K562 (cell line): Measurements from ENCODE around the gene CRHR2. TPM values are rescaled to one million over a fixed set of nuclear protein-coding genes. Genes with fewer than 3 reads are reported as not detected.

Experiments used
- ATAC-seq: fragments of 200-7000 bp; cut with Tn5 transposase; 3 replicates; pipeline ENCODE4 v1.9.1; 2020; ENCODE audit warnings: moderate library complexity
- BruUV-seq: library from RNA; stranded (reverse); fragments of 400-500 nt; replicated peaks from 2 replicates; lab custom pipeline; 2021; lab: Mats Ljungman, UMichigan
- CTCF ChIA-PET: fragments of 300-600 bp; formaldehyde crosslinking; extraction: SDS; loops from one replicate; lab custom pipeline; 2021; ENCODE audit warnings: low intra/inter-chr PET ratio; lab: Yijun Ruan, JAX
- POLR2A ChIA-PET: fragments of 300-600, 350-650 bp; sonication (Branson Sonifier 250); formaldehyde crosslinking; extraction: SDS; loops from one replicate; lab custom pipeline; 2021; ENCODE audit warnings: antibody characterized with exemption, inconsistent platforms; lab: Yijun Ruan, JAX
- DNase-seq, 4 experiments: peaks; one replicate each; pipeline versions ENCODE4 v3.0.0 to v3.0.0-alpha.2; 2011 to 2018; ENCODE audit warnings: low spot score in 3 of 4, mixed read lengths in 3 of 4; ENCODE audit errors: extremely low read depth in 1 of 4
- FAIRE-seq: peaks from 2 replicates; lab custom pipeline; 2011; peaks lifted over from hg19 to GRCh38; lab: Jason Lieb, UNC
- H2AFZ ChIP-seq: 2 replicates; pipeline ENCODE4 v1.6.0; 2011; ENCODE audit warnings: low read depth, low read length, control low read depth, inconsistent platforms
- H3K27ac ChIP-seq: fragments of 200-600 bp; 3 replicates; pipeline ENCODE4 v1.8.0; 2011; ENCODE audit warnings: low read depth, mild to moderate bottlenecking, control low read depth, inconsistent platforms, low read length, moderate library complexity, mixed read lengths; ENCODE audit errors: extremely low read depth
- H3K27me3 ChIP-seq, 2 experiments: fragments of 300-600 bp in 1 of 2; 2 replicates in 1 of 2; 3 replicates in 1 of 2; pipeline versions ENCODE4 v1.6.0 to v1.8.0; 2011; ENCODE audit warnings: inconsistent platforms in 2 of 2, low read length in 2 of 2, mild to moderate bottlenecking in 1 of 2, mixed read lengths in 1 of 2, moderate library complexity in 1 of 2; ENCODE audit not compliant: control insufficient read depth in 2 of 2, insufficient read depth in 2 of 2
- H3K36me3 ChIP-seq: fragments of 300-600 bp; 3 replicates; pipeline ENCODE4 v1.8.0; 2011; ENCODE audit warnings: mild to moderate bottlenecking, low read length, inconsistent platforms; ENCODE audit not compliant: control insufficient read depth, insufficient read depth
- H3K4me1 ChIP-seq, 2 experiments: fragments of 200-600 bp in 1 of 2; replicated peaks in 1 of 2; 2 replicates in 1 of 2; 3 replicates in 1 of 2; pipeline versions ENCODE4 v1.5.1 to v1.8.0; 2011; ENCODE audit warnings: inconsistent platforms in 2 of 2, low read length in 2 of 2, mild to moderate bottlenecking in 1 of 2, mixed read lengths in 1 of 2, moderate library complexity in 1 of 2; ENCODE audit not compliant: control insufficient read depth in 2 of 2, insufficient read depth in 2 of 2
- H3K4me2 ChIP-seq: 2 replicates; pipeline ENCODE4 v1.6.1; 2011; ENCODE audit warnings: low read length, control low read depth, inconsistent platforms, mixed read lengths; ENCODE audit not compliant: insufficient read depth
- H3K4me3 ChIP-seq: fragments of 200-600 bp; sonication (generic), shearing (Covaris generic); 2 replicates; pipeline ENCODE4 v1.5.1; 2016; ENCODE audit warnings: control low read depth, inconsistent platforms
- H3K79me2 ChIP-seq: fragments of 200-600 bp; 3 replicates; pipeline ENCODE4 v1.8.0; 2011; ENCODE audit warnings: low read length, inconsistent platforms; ENCODE audit not compliant: control insufficient read depth, insufficient read depth
- H3K9ac ChIP-seq, 2 experiments: 2 replicates each; pipeline versions ENCODE4 v1.6.0 to v1.6.1; 2011; ENCODE audit warnings: low read depth in 2 of 2, low read length in 2 of 2, control low read depth in 1 of 2, inconsistent platforms in 1 of 2, mild to moderate bottlenecking in 1 of 2, mixed read lengths in 1 of 2; ENCODE audit not compliant: insufficient read depth in 1 of 2
- H3K9me1 ChIP-seq: one replicate; pipeline ENCODE4 v1.6.0; 2011; ENCODE audit warnings: inconsistent platforms, mild to moderate bottlenecking, low read length, moderate library complexity; ENCODE audit not compliant: control insufficient read depth, insufficient read depth
- H3K9me3 ChIP-seq: replicated peaks from 2 replicates; pipeline ENCODE4 v1.5.1; 2011; ENCODE audit warnings: low read depth, low read length, inconsistent platforms; ENCODE audit not compliant: control insufficient read depth, insufficient read depth
- H4K20me1 ChIP-seq: replicated peaks from 2 replicates; pipeline ENCODE4 v1.6.1; 2011; ENCODE audit warnings: low read length, inconsistent platforms, mixed read lengths; ENCODE audit not compliant: control insufficient read depth, insufficient read depth
- EP400 ChIP-seq: fragments of 450-650 bp; IDR thresholded peaks from 2 replicates; pipeline ENCODE4 v1.6.1; 2017; ENCODE audit warnings: antibody characterized with exemption, mild to moderate bottlenecking, moderate library complexity
- HDAC8 ChIP-seq: fragments of 450-650 bp; IDR thresholded peaks from 2 replicates; pipeline ENCODE4 v1.6.1; 2016; ENCODE audit warnings: mild to moderate bottlenecking, missing genetic modification characterization, moderate library complexity, missing compliant biosample characterization
- NFIC ChIP-seq: fragments of 450-650 bp; IDR thresholded peaks from 2 replicates; pipeline ENCODE4 v1.6.1; 2017; ENCODE audit warnings: mild to moderate bottlenecking, inconsistent platforms
- NFXL1 ChIP-seq: fragments of 450-650 bp; formaldehyde crosslinking; IDR thresholded peaks from 2 replicates; pipeline ENCODE4 v1.4.0; 2021; ENCODE audit warnings: mild to moderate bottlenecking
- RAD21 ChIP-seq, 2 experiments: fragments of 250-450 bp in 1 of 2; fragments of 450-650 bp in 1 of 2; sonication (Bioruptor Pico) in 1 of 2; formaldehyde crosslinking in 1 of 2; IDR thresholded peaks in 1 of 2; conservative IDR thresholded peaks in 1 of 2; 2 replicates each; pipeline versions ENCODE4 v1.4.0 to v1.8.0; 2020 to 2022; ENCODE audit warnings: mild to moderate bottlenecking in 2 of 2, moderate library complexity in 1 of 2
- TBP ChIP-seq: optimal IDR thresholded peaks from 2 replicates; pipeline ENCODE3; 2011; ENCODE audit warnings: low read depth, low read length, improper control_type of control experiment
- ZC3H11A ChIP-seq: IDR thresholded peaks from 2 replicates; pipeline ENCODE4 v1.6.1; 2012; ENCODE audit warnings: low read depth, low read length, improper control_type of control experiment
- in situ Hi-C: fragments of 300-500 bp; cut with MboI; formaldehyde crosslinking; loops from 4 replicates; pipeline ENCODE4 v1.15.0; 2018; ENCODE audit warnings: inconsistent platforms, mixed read lengths
- intact Hi-C: fragments of 100-400 bp; cut with micrococcal nuclease; formaldehyde crosslinking; loops from 2 replicates; pipeline ENCODE4 v1.14.2; 2022
- polyA plus RNA-seq, 8 experiments: library from polyadenylated mRNA; depleted of rRNA in 4 of 8; stranded (reverse) in 5 of 8; unstranded in 3 of 8; fragments of >200 nt; fragmentation: Nextera tagmentation in 2 of 8; fragmentation: Illumina TruSeq in 1 of 8; extraction: Ambion mirVana in 2 of 8; extraction: Trizol in 1 of 8; gene quantifications; 2 replicates each; pipeline versions ENCODE4 v1.2.1 to v1.2.3, GENCODE V29; 2011 to 2014; ENCODE audit warnings: inconsistent platforms in 1 of 8, missing spikeins in 1 of 8
- total RNA-seq, 7 experiments: library from RNA; depleted of rRNA in 6 of 7; stranded (reverse); fragments of >200 nt in 6 of 7; fragmentation: Illumina TruSeq in 2 of 7; extraction: Trizol in 2 of 7; gene quantifications; 2 replicates each; pipeline versions ENCODE4 v1.2.1 to v1.2.3, GENCODE V29; 2011 to 2021; ENCODE audit warnings: low replicate concordance in 1 of 7
- TF ChIP-seq, protein P1 (sequence below): sonication (generic); formaldehyde crosslinking; IDR thresholded peaks from 2 replicates; pipeline ENCODE4 v1.8.1; 2023; ENCODE audit warnings: mild to moderate bottlenecking, missing genetic modification reagents, moderate library complexity
- TF ChIP-seq, protein P2 (sequence below): sonication (generic); formaldehyde crosslinking; IDR thresholded peaks from 2 replicates; pipeline ENCODE4 v1.8.0; 2022; ENCODE audit warnings: mild to moderate bottlenecking, missing genetic modification reagents, borderline replicate concordance

Gene CRHR2
- total and polyA plus RNA-seq, 9 of the 15 experiments (the other 6 are each of a cell fraction or from before 2014, with no cell fraction given): not detected

DNA sequence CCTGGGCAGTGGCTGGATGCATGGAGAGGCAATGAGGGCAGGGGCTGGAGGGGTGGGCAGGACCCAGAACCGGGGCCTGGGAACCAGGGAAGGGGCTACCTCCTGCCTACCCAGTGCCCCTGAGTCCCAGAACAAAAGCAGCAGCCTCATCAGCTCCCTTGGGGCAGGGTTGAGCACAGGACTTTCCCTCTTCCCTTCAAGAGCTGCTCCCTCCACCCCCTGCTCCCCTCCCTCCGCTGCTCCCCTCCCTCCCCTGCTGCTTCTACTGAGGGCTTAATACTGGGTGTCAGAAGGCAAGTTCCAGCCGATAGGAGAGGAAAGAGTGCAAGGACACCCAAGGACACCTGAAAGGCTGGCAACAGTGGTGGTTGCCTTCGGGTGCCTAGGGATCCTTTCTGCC is 41.5 kb upstream of the CRHR2 start (continued):
- TF ChIP-seq, protein P1, sequence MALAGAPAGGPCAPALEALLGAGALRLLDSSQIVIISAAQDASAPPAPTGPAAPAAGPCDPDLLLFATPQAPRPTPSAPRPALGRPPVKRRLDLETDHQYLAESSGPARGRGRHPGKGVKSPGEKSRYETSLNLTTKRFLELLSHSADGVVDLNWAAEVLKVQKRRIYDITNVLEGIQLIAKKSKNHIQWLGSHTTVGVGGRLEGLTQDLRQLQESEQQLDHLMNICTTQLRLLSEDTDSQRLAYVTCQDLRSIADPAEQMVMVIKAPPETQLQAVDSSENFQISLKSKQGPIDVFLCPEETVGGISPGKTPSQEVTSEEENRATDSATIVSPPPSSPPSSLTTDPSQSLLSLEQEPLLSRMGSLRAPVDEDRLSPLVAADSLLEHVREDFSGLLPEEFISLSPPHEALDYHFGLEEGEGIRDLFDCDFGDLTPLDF: no peak

DNA sequence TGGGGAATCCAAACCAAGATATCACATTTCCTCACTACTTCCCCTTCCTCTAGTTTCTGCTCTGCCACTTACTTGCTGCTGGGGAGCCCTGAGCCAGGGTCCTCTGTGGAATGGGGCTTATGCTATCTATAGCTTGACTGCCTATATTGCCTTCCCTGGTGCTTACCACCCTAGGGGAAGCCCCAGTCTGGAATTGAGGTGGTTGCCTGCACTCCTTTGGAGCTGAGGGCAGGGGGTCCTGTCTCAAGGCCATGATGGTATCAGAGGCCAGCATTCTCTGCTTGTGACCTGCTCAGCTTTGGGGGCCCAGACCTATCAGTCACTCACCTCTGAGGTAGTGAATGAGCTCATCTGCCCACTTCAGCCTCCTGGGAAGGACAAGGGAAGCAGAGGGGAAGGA is 40.4 kb upstream of the CRHR2 start:
- FAIRE-seq (no peak), DNase-seq (no peak), ATAC-seq (no peak)
- Histone ChIP-seq H3K79me2 (no peaks in the 10 kb centered on the region), H3K9me1 (no peaks in the 10 kb centered on the region), H2AFZ (no peak overlapping the region), H3K27me3 (peaks cover 9 to 36% of the 10 kb centered on the region in 2 experiments; a peak in 3 of 5 replicates), H4K20me1 (no peaks in the 10 kb centered on the region), H3K4me3 (no peak overlapping the region), H3K9ac (no peak overlapping the region), H3K36me3 (no peaks in the 10 kb centered on the region), H3K4me1 (peaks cover 0 to 5% of the 10 kb centered on the region in 2 experiments; a peak in 1 of 5 replicates), H3K9me3 (no peaks in the 10 kb centered on the region), H3K4me2 (no peak overlapping the region), H3K27ac (no peak overlapping the region)
- POLR2A ChIA-PET: interaction anchor here (0.8 kb wide), 1 partner anchor 45 kb away, joined by 3 read pairs; no protein-coding TSS in a partner anchor
- in situ Hi-C loops (no loop called here), intact Hi-C loops (no loop called here)
- CTCF ChIA-PET: no interaction called here
- TF ChIP-seq ZC3H11A (no peak), HDAC8 (tag) (no peak), RAD21 (CRISPR knock-in tag; conservative IDR thresholded peaks at IDR 0.05 in 1 of 2, IDR thresholded peaks at IDR 0.05 in 1 of 2) (no peak), TBP (no peak), NFIC (no peak), NFXL1 (CRISPR knock-in tag) (no peak), EP400 (no peak)
- TF ChIP-seq, protein P2, sequence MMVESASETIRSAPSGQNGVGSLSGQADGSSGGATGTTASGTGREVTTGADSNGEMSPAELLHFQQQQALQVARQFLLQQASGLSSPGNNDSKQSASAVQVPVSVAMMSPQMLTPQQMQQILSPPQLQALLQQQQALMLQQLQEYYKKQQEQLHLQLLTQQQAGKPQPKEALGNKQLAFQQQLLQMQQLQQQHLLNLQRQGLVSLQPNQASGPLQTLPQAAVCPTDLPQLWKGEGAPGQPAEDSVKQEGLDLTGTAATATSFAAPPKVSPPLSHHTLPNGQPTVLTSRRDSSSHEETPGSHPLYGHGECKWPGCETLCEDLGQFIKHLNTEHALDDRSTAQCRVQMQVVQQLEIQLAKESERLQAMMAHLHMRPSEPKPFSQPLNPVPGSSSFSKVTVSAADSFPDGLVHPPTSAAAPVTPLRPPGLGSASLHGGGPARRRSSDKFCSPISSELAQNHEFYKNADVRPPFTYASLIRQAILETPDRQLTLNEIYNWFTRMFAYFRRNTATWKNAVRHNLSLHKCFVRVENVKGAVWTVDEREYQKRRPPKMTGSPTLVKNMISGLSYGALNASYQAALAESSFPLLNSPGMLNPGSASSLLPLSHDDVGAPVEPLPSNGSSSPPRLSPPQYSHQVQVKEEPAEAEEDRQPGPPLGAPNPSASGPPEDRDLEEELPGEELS (CRISPR knock-in tag): no peak
- BruUV-seq: no TSS peak
